GM21367 (cell line): Measurements from ENCODE around the gene PLEKHM1.
"Not testable (repeated sequence)": the region's sequence is repeated elsewhere in the genome, so short reads cannot be mapped to it uniquely, and the experiment has no call there.

Experiments
- ATAC-seq: cut with Tn5 transposase; IDR thresholded peaks from one replicate; pipeline ENCODE4 v1.9.1; 2021; ENCODE audit not compliant: unreplicated experiment

The PLEKHM1 gene

DNA sequence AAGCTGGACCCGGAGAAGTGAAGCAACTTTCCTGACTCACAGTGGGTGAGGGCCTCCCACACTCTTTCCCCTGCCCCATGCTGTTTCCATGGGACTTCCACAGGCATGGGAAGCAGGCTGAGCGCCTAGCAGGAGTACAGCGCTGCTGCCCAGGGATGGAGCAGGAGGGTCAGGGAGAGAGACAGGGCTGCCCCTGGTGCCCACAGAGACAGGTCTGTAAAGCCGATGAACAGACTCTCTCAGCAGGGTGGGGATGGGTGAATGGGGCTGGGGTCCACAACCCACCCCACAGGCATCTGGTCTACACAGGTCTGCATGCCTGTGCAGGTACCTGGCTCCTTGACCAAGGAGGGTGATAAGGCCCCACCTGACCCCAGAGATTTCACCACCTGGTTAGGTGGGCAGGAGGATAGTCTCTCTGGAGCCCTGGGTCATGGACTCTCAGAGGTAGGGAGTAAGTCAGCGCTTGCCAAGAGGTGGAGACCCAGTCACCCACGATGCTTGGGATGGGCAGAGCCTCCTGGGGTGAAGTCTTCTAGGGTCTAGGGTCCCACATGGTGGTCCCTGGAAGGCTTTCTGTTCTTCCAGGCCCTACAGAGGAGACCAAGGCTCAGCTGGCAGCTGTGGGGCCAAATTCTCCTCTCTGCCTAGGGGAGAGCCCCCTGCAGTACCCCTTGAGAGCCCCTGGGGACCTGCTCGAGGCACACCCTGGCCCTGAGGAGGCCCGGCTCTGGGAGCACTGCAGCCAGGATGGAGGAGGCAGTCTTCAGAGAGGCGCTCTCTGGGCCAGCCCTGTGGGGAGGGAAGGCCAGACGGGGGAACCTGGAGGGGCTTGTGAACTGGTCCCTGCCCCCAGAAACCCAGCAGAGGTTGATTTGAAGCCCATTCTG lies 46.9 kb downstream of the PLEKHM1 start:
- not testable (repeated sequence) for ATAC-seq

- no peak for ATAC-seq
Observed at GRCh38 chr17:45441526-45442310, 48.8 kb downstream of the PLEKHM1 start.

DNA sequence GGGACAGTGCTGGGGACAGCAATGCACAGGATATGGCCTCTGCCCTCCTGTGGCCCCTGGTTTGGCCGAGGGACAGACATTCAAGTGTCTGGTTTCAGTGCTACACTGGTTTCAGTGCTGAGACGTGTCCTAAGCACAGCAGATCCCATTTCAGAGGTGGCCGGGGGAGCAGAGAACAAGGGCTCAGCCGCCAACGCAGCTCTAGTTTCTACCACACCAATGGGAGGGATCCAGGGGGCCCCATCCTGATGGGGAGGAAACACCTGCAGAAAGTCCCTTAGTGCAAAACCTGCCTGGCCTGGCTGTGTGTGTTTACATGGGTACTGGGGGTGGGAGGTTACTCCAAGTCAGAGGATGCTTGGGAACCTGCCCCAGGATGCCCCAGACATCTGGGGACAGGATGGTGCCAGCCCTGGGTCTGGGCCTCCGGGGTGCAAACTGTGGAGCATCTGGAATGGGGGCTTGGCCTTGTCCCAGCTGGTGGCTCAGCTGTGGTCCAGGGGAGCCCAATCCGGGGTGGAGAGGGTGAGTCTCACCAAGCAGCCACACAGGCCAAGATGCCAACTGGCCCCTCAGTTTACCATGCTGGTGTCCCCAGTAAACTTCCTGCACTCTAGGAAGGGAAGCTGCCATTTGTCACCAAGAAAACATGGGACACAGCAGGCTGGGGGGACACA lies 49.5 kb downstream of the PLEKHM1 start:
- ATAC-seq: not testable (repeated sequence)

DNA sequence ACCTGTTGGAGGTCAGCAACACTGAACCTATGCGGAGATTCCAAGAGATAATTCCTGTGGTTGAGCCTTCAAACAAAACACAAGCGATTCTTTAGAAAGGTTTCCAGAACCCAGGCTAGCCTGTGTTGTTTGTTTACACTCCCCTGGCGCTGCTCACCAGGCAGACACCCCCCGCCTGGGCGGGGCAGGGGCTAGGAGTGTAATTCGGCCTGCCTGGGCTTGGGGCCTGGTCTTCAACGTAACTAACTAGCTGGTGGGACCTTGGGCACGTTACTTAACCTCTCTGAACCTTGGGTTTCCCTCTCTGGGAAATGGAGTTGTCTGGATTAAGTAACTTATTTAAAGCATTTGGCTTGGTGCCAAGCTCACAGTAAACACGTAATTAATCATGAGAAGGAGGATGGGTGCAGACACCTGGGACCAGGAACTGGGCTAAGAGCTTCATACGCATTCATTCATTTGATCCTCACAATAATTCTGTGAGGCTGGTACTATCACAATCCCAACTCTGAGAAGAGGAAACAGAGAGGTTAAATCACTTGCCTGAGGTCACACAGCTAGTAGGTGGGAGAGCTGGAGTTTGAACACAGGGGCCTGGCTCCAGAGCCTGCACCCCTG lies 50.3 kb downstream of the PLEKHM1 start:
- ATAC-seq: no peak

- no peak for ATAC-seq
Observed at GRCh38 chr17:45438931-45439610, 51.5 kb downstream of the PLEKHM1 start.

GRCh38 chr17:45437465-45438283 lies 52.8 kb downstream of the PLEKHM1 start:
- ATAC-seq: no peak

- no peak for ATAC-seq
Observed at GRCh38 chr17:45436625-45437464, 53.7 kb downstream of the PLEKHM1 start.

DNA sequence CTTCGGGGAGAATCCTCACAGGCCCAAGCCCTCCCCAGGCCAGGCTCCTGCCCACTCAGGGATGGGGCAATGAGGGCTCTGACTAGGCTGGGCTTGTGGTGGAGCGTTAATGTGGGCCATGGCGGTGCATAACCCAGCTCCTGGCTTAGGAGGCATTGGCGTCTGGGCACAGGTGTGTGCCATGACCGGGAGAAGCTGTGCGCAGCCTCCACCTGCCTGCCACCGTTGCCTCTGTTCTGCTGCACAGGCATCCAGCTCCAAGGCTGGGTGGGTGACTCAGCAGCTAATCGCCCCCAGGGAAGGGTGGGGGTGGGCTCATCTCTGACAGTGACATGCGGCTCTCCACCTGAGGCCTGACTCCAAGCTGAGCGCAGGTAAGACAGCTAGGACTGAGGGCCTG lies 54.4 kb downstream of the PLEKHM1 start:
- no peak for ATAC-seq

- ATAC-seq: no peak
Observed at GRCh38 chr17:45435481-45435880, 55.0 kb downstream of the PLEKHM1 start.

- no peak for ATAC-seq
Observed at GRCh38 chr17:45433159-45433535, 57.4 kb downstream of the PLEKHM1 start.

DNA sequence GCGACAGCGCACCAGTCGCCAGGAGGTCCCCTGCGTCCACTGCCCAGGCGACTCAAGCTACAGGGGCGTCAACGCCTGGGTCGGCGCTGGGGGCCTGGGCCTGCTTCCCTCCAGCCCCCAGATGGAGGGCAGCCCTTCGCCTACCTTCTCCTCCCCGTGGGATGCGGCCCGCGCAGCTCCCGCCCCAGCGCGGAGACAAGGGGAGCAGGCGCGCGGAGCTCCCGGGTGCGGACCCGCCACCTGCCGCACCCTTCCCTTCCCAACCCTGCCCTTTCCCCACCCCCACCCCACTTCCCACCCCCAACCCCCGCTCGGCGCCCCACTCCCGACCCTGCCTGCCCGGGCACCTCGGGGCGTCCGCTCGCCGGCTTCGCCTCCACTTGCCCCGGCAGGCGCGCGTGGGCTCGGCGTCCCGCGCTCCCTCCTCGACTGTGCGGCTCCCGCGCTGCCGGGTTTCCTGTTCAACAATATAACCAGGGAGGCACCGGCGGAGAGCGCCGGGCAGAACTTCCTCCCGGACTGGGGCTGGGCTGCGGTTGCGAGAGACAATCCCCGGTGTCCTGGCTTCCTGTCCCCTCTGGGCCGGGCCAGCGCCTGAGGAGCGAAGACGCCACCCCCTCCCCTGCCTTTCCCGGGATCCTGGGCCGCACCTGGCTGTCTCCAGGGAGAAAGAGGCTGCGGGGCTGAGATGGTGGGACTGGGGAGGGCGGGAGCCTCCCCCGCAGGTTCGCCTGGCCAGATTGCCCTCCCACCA lies 57.9 kb downstream of the PLEKHM1 start, which contains the start of gene ARHGAP27:
Gene ARHGAP27, minus strand, starts transcription at position 466 of the 754 bp plus-strand sequence. CDS start 2,591 bp downstream, outside the sequence.
- ATAC-seq: no peak

GRCh38 chr17:45431531-45432404 lies 58.8 kb downstream of the PLEKHM1 start:
- peak; percentile 42 for ATAC-seq

DNA sequence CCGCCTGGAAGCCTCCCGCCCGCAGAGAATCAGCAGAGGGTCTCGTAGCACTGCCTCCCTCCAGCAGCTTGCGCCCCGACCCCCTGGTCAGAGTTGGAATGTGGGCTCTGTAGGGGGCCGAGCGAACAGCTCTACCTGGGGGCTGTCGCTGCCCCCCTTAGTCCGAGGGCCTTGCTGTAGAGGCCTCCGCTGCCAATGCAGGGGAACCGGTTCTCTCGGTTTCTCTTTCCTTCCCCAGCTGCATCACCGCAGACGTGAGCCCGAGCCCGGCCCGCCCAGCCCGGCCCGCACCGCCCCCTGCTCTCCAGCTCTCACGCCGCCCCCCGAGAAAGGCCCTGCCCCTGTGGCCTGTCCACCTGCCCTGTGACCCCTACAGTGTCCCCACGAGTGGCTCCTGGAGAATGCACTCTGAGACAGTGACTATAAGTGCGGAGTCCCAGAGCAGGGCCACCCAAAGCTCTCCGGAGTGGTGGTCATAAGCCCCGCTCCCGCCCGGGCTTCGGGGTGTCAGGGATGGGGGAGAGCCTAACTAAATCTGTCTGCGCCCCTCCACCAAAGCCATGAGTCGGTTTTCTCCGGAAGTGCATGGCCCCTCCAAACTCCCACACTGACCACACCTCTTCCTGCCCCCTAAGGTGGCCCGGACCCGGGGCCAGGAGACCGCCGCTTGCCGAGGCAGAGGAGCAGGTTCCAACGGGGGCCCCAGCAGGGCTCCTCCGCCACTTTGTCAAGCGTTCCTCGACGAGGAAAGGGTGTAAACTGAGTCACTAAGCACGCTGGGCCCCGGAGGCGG lies 59.6 kb downstream of the PLEKHM1 start:
- peak; percentile 4 for ATAC-seq

DNA sequence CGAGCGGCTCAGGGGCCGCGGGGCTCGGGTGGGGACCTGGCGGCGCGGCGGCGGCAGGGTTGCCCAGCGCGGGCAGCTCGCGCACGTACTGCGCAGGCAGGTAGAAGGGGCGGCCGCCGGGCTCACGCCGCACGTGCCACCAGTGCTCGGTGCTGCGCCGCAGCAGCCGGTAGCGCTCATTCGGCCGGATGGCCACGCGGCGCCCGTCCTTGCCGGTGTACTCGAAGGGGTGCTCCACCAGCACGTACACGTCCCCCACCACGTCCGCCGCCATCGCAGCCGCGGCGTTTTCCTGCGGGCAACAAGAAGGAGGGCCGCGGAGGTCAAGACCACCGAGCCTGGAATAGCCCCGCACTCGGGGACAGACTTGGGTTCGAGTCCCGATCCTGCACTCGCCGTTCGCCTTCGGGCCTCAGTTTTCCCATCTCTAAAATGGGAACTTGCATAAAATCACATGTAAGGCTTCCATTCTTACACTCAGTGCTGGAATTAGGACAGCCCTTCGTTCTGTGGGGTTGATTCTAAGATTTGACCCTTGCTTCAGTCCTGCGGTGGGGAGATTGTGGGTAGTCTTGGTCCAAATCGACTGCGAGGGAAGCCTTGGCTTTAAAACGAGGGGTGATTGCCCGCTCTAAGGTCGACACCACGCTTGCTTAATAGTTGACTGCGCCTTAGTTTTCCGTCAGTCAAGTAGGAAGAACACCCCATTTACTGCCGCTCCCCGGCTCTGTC lies 60.3 kb downstream of the PLEKHM1 start:
- ATAC-seq: no peak

DNA sequence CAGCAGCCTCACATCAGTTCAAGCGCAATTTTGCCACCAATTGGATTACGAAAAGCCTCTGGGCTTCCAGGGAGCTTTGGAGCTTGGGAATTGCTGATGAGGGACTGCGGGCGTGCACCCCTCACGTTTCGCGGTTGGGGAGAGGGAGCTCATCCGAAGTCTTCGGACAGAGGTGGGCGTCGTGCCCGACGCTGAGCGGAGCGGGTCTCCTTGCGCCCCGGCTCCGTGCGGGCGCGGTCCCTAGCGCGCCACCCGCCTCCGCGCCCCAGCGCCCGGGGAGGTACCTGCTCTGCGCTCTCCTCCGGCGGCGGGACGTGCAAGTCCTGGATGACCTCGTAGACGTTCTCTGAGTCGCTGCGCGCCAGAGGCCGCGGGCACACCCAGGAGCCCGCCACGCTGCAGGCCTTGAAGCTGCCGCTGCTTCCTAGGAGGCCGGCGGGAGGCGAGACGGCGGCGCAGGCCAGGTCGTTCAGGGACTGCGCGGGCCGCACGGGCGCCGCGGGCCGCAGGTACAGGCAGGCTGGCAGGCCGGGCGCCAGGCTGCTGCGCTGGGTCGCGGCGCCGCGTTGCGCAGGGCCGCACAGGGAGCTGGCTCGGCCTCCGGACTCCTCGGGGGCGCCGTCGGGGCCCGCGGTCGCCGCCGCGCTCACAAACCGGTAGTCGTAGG lies 61.0 kb downstream of the PLEKHM1 start:
- ATAC-seq: no peak
